HG03521 (cell line): ENCODE results near the gene ELOVL3.
"Not testable (repeated sequence)": the region's sequence is repeated elsewhere in the genome, so short reads cannot be mapped to it uniquely, and the experiment has no call there.

Source experiments
- ATAC-seq: cut with Tn5 transposase; IDR thresholded peaks from one replicate; pipeline ENCODE4 v1.9.1; 2021; ENCODE audit warnings: mild to moderate bottlenecking, moderate library complexity; ENCODE audit not compliant: unreplicated experiment

Gene ELOVL3

GRCh38 chr10:102246261-102246660, 20.2 kb downstream of the ELOVL3 start:
- ATAC-seq: no peak

- no peak for ATAC-seq
Measured at GRCh38 chr10:102247734-102248133, 21.6 kb downstream of the ELOVL3 start.

GRCh38 chr10:102252508-102252907, 26.4 kb downstream of the ELOVL3 start:
- not testable (repeated sequence) for ATAC-seq

GRCh38 chr10:102254426-102254825, 28.3 kb downstream of the ELOVL3 start:
- ATAC-seq: no peak

- ATAC-seq: no peak
Measured at GRCh38 chr10:102255404-102255803, 29.3 kb downstream of the ELOVL3 start.

GRCh38 chr10:102261196-102261595, 35.1 kb downstream of the ELOVL3 start:
- no peak for ATAC-seq

GRCh38 chr10:102261842-102262241, 35.7 kb downstream of the ELOVL3 start:
- ATAC-seq: no peak

GRCh38 chr10:102262744-102263370, 36.8 kb downstream of the ELOVL3 start:
- ATAC-seq: no peak

- no peak for ATAC-seq
Measured at GRCh38 chr10:102264371-102264770, 38.3 kb downstream of the ELOVL3 start.

GRCh38 chr10:102266670-102267069, 40.6 kb downstream of the ELOVL3 start:
- no peak for ATAC-seq

GRCh38 chr10:102267748-102268147, 41.6 kb downstream of the ELOVL3 start:
- ATAC-seq: no peak

GRCh38 chr10:102268375-102268888, 42.3 kb downstream of the ELOVL3 start:
- no peak for ATAC-seq

- no peak for ATAC-seq
Measured at GRCh38 chr10:102269017-102269416, 42.9 kb downstream of the ELOVL3 start.

GRCh38 chr10:102274062-102274461, 48.0 kb downstream of the ELOVL3 start:
- no peak for ATAC-seq

GRCh38 chr10:102275343-102275742, 49.2 kb downstream of the ELOVL3 start:
- no peak for ATAC-seq

GRCh38 chr10:102279104-102279503, 53.0 kb downstream of the ELOVL3 start:
- no peak for ATAC-seq
